SK-N-SH (cell line): Measurements from ENCODE around the gene NPAS3. TPM values are rescaled to one million over a fixed set of nuclear protein-coding genes. Genes with fewer than 3 reads are reported as not detected.

Experiments
- CTCF ChIA-PET: fragments of 300-600, 350-600 bp; formaldehyde crosslinking; extraction: SDS; loops from one replicate; lab custom pipeline; 2021; lab: Yijun Ruan, JAX
- POLR2A ChIA-PET: fragments of 350-600 bp; sonication (Branson Sonifier 250); formaldehyde crosslinking; extraction: SDS; loops from one replicate; lab custom pipeline; 2020; ENCODE audit warnings: antibody characterized with exemption, inconsistent platforms; lab: Yijun Ruan, JAX
- DNase-seq: peaks from one replicate; pipeline ENCODE4 v3.0.0; 2012
- H2AFZ ChIP-seq: fragments of 200-600 bp; sonication (generic); 2 replicates; pipeline ENCODE4 v1.8.1; 2016; ENCODE audit warnings: antibody characterized with exemption, mild to moderate bottlenecking, low read depth
- H3F3A ChIP-seq: fragments of 200-600 bp; sonication (generic); replicated peaks from 2 replicates; pipeline ENCODE3; 2016; ENCODE audit warnings: antibody characterized with exemption, mild to moderate bottlenecking; ENCODE audit not compliant: insufficient read depth
- H3K27ac ChIP-seq, 2 experiments: fragments of 200-500 bp in 1 of 2; fragments of 200-600 bp in 1 of 2; sonication (Bioruptor generic) in 1 of 2; sonication (generic), shearing (Covaris generic) in 1 of 2; 2 replicates each; pipeline versions ENCODE4 v1.5.1 to v1.6.1; 2014 to 2016; ENCODE audit warnings: low read depth in 2 of 2, inconsistent platforms in 1 of 2, low read length in 1 of 2, mild to moderate bottlenecking in 1 of 2, mixed read lengths in 1 of 2
- H3K27me3 ChIP-seq: fragments of 200-600 bp; sonication (generic), shearing (Covaris generic); 2 replicates; pipeline ENCODE4 v1.6.1; 2016; ENCODE audit warnings: mixed run types; ENCODE audit not compliant: insufficient read depth
- H3K36me3 ChIP-seq, 2 experiments: fragments of 200-500 bp in 1 of 2; fragments of 200-600 bp in 1 of 2; sonication (Bioruptor generic) in 1 of 2; sonication (generic) in 1 of 2; replicated peaks in 1 of 2; 2 replicates each; pipeline versions ENCODE3 to v1.5.1; 2014 to 2016; ENCODE audit warnings: low read length in 1 of 2, mild to moderate bottlenecking in 1 of 2; ENCODE audit not compliant: insufficient read depth in 2 of 2, control insufficient read depth in 1 of 2
- H3K4me1 ChIP-seq, 2 experiments: fragments of 200-500 bp in 1 of 2; fragments of 200-600 bp in 1 of 2; sonication (Bioruptor generic) in 1 of 2; sonication (generic), shearing (Covaris generic) in 1 of 2; 2 replicates each; pipeline versions ENCODE4 v1.5.1 to v1.6.1; 2014 to 2016; ENCODE audit warnings: low read depth in 1 of 2, low read length in 1 of 2, mixed run types in 1 of 2; ENCODE audit not compliant: insufficient read depth in 2 of 2, control insufficient read depth in 1 of 2
- H3K4me2 ChIP-seq: fragments of 200-600 bp; sonication (generic), shearing (Covaris generic); 2 replicates; pipeline ENCODE4 v1.6.1; 2017; ENCODE audit warnings: mixed run types
- H3K4me3 ChIP-seq, 2 experiments: fragments of 200-500 bp in 1 of 2; fragments of 200-600 bp in 1 of 2; sonication (Bioruptor generic) in 1 of 2; sonication (generic), shearing (Covaris generic) in 1 of 2; 2 replicates each; pipeline versions ENCODE4 v1.5.1 to v1.8.1; 2014 to 2016; ENCODE audit warnings: low read depth in 2 of 2, inconsistent platforms in 1 of 2, low read length in 1 of 2, mild to moderate bottlenecking in 1 of 2, mixed read lengths in 1 of 2, moderate library complexity in 1 of 2
- H3K79me2 ChIP-seq: fragments of 200-600 bp; sonication (generic); 2 replicates; pipeline ENCODE4 v1.8.1; 2017; ENCODE audit warnings: mild to moderate bottlenecking; ENCODE audit not compliant: insufficient read depth
- H3K9ac ChIP-seq: fragments of 200-600 bp; sonication (generic); 2 replicates; pipeline ENCODE4 v1.6.1; 2017; ENCODE audit warnings: mixed run types
- H3K9me2 ChIP-seq: fragments of 200-600 bp; sonication (generic); 2 replicates; pipeline ENCODE4 v1.6.1; 2017; ENCODE audit warnings: mixed run types
- H3K9me3 ChIP-seq: fragments of 200-600 bp; sonication (generic); 2 replicates; pipeline ENCODE4 v1.6.1; 2017; ENCODE audit warnings: mixed run types, mild to moderate bottlenecking, moderate library complexity
- H4K20me1 ChIP-seq: fragments of 200-600 bp; sonication (generic); 2 replicates; pipeline ENCODE4 v1.6.1; 2017; ENCODE audit warnings: mild to moderate bottlenecking, mixed run types; ENCODE audit not compliant: insufficient read depth
- ELF1 ChIP-seq: IDR thresholded peaks from 2 replicates; pipeline ENCODE4 v1.4.0; 2012
- EZH2phosphoT487 ChIP-seq: fragments of 200-600 bp; sonication (generic); IDR thresholded peaks from 2 replicates; pipeline ENCODE4 v1.6.1; 2017; ENCODE audit warnings: low read depth, mixed run types, mild to moderate bottlenecking, antibody characterized with exemption, moderate library complexity, borderline replicate concordance
- FOXJ3 ChIP-seq: sonication (generic); formaldehyde crosslinking; IDR thresholded peaks from 2 replicates; pipeline ENCODE4 v1.5.1; 2020; ENCODE audit warnings: mild to moderate bottlenecking, missing genetic modification reagents
- FOXM1 ChIP-seq: IDR thresholded peaks from 2 replicates; pipeline ENCODE4 v1.4.0; 2012; ENCODE audit warnings: low read depth, mild to moderate bottlenecking
- GATA2 ChIP-seq: sonication (generic); formaldehyde crosslinking; IDR thresholded peaks from 2 replicates; pipeline ENCODE4 v1.5.0; 2020; ENCODE audit warnings: mild to moderate bottlenecking, missing genetic modification reagents
- IRF3 ChIP-seq: fragments of 150-350 bp; IDR thresholded peaks from 2 replicates; pipeline ENCODE4 v1.6.1; 2016; ENCODE audit warnings: mild to moderate bottlenecking, low read depth, low read length
- JUND ChIP-seq: IDR thresholded peaks from 2 replicates; pipeline ENCODE4 v1.4.0; 2012
- MAX ChIP-seq: IDR thresholded peaks from 2 replicates; pipeline ENCODE4 v1.4.0; 2012; ENCODE audit warnings: low read depth
- MXI1 ChIP-seq: IDR thresholded peaks from 2 replicates; pipeline ENCODE4 v1.6.1; 2012; ENCODE audit warnings: mild to moderate bottlenecking, low read depth, low read length, improper control_type of control experiment
- NFIC ChIP-seq: IDR thresholded peaks from 2 replicates; pipeline ENCODE4 v1.4.0; 2012; ENCODE audit warnings: borderline replicate concordance
- NRF1 ChIP-seq: IDR thresholded peaks from 2 replicates; pipeline ENCODE4 v1.6.1; 2012; ENCODE audit warnings: low read depth, mild to moderate bottlenecking, low read length
- PBX3 ChIP-seq: IDR thresholded peaks from 2 replicates; pipeline ENCODE4; 2012
- RAD21 ChIP-seq: IDR thresholded peaks from 2 replicates; pipeline ENCODE4 v1.6.1; 2012; ENCODE audit warnings: mild to moderate bottlenecking, low read length
- RFX5 ChIP-seq: IDR thresholded peaks from 2 replicates; pipeline ENCODE4 v1.6.1; 2012; ENCODE audit warnings: mild to moderate bottlenecking, improper control_type of control experiment, low read length
- RXRA ChIP-seq: IDR thresholded peaks from 2 replicates; pipeline ENCODE4 v1.4.0; 2012; ENCODE audit warnings: low read depth, mild to moderate bottlenecking, borderline replicate concordance
- SIN3A ChIP-seq: IDR thresholded peaks from 2 replicates; pipeline ENCODE4 v1.6.1; 2012; ENCODE audit warnings: low read depth, mild to moderate bottlenecking, low read length, moderate library complexity, borderline replicate concordance
- SMC3 ChIP-seq: IDR thresholded peaks from 2 replicates; pipeline ENCODE4 v1.6.1; 2012; ENCODE audit warnings: low read depth, low read length, improper control_type of control experiment
- TAF1 ChIP-seq: IDR thresholded peaks from 2 replicates; pipeline ENCODE4 v1.6.1; 2012; ENCODE audit warnings: low read depth, mild to moderate bottlenecking, low read length, moderate library complexity, borderline replicate concordance
- USF1 ChIP-seq: IDR thresholded peaks from 2 replicates; pipeline ENCODE4 v1.4.0; 2012; ENCODE audit warnings: low read depth, borderline replicate concordance
- USF2 ChIP-seq: fragments of 150-350 bp; IDR thresholded peaks from 2 replicates; pipeline ENCODE4 v1.6.1; 2017; ENCODE audit warnings: antibody characterized with exemption, low read length, low read depth, borderline replicate concordance
- YY1 ChIP-seq: IDR thresholded peaks from 2 replicates; pipeline ENCODE4 v1.4.0; 2012; ENCODE audit warnings: low read depth, mild to moderate bottlenecking
- WGBS: methylation state at CpG from one replicate; pipeline ENCODE4 v1.1.6; 2017; ENCODE audit warnings: low lambda C conversion rate; 5-methylcytosine and 5-hydroxymethylcytosine counted together
- polyA plus RNA-seq, 3 experiments: library from polyadenylated mRNA; depleted of rRNA; stranded (reverse); fragments of >200 nt; gene quantifications; 2 replicates each; pipeline ENCODE4 v1.2.3, GENCODE V29; 2012

The NPAS3 gene
- polyA plus RNA-seq, 1 of the 3 experiments (the other 2 are of a cell fraction): 4.3 TPM

- no peak overlapping the region for H3K9ac ChIP-seq
- POLR2A ChIA-PET: no interaction called here
- DNase-seq: no peak
Observed at GRCh38 chr14:33460164-33460563, 521.5 kb downstream of the NPAS3 start.

GRCh38 chr14:33461036-33461435 lies 522.4 kb downstream of the NPAS3 start:
- Histone ChIP-seq H2AFZ (no peak overlapping the region), H3K4me2 (no peak overlapping the region), H3K9ac (no peak overlapping the region), H3K27me3 (no peaks in the 10 kb centered on the region), H3K4me3 (no peak overlapping the region), H3K9me3 (no peaks in the 10 kb centered on the region), H3K36me3 (no peaks in the 10 kb centered on the region), H3K79me2 (no peaks in the 10 kb centered on the region), H3F3A (no peaks in the 10 kb centered on the region), H3K4me1 (peaks cover 9 to 12% of the 10 kb centered on the region in 2 experiments; a peak in 3 of 4 replicates), H3K9me2 (no peaks in the 10 kb centered on the region), H3K27ac (no peak overlapping the region), H4K20me1 (no peaks in the 10 kb centered on the region)
- no peak for DNase-seq
- WGBS: 88% methylated on average over 4 of the region's 4 CpGs
- ChIA-PET POLR2A (no interaction called here), CTCF (interaction anchor here (2.5 kb wide), 1 partner anchor 885 kb away, joined by 6 read pairs; no protein-coding TSS in a partner anchor)
- TF ChIP-seq PBX3 (no peak), ELF1 (no peak), RFX5 (no peak), JUND (no peak), RXRA (no peak), YY1 (no peak), FOXJ3 (CRISPR knock-in tag) (no peak), USF1 (no peak), IRF3 (no peak), MAX (no peak), SIN3A (no peak), SMC3 (no peak), GATA2 (no peak)

More at GRCh38 chr14:33460164-33460563, 521.5 kb downstream of the NPAS3 start:
- TF ChIP-seq MXI1 (no peak), RAD21 (no peak), FOXJ3 (CRISPR knock-in tag) (no peak), USF2 (no peak), SMC3 (no peak), NRF1 (no peak), TAF1 (no peak), FOXM1 (no peak), EZH2phosphoT487 (no peak), RFX5 (no peak), IRF3 (no peak), NFIC (no peak)
- Histone ChIP-seq H4K20me1 (no peaks in the 10 kb centered on the region), H3F3A (no peaks in the 10 kb centered on the region), H3K9me3 (no peaks in the 10 kb centered on the region), H3K9me2 (no peaks in the 10 kb centered on the region), H3K27ac (no peak overlapping the region), H3K36me3 (no peaks in the 10 kb centered on the region), H2AFZ (no peak overlapping the region), H3K4me1 (peaks cover 12 to 14% of the 10 kb centered on the region in 2 experiments; a peak in 2 of 4 replicates), H3K79me2 (no peaks in the 10 kb centered on the region), H3K4me2 (no peak overlapping the region), H3K27me3 (no peaks in the 10 kb centered on the region), H3K4me3 (no peak overlapping the region)
- 100% methylated on average over 1 of the region's 1 CpG for WGBS
- CTCF ChIA-PET: no interaction called here
